RWPE1 (cell line): Measurements from ENCODE around the gene SLC2A3.
"Not testable (repeated sequence)": the region's sequence is repeated elsewhere in the genome, so short reads cannot be mapped to it uniquely, and the experiment has no call there.

Experiments used
- CTCF ChIA-PET: fragments of 350-600 bp; sonication (Branson Sonifier 250); formaldehyde crosslinking; extraction: SDS; loops from one replicate; lab custom pipeline; 2021; lab: Yijun Ruan, JAX
- POLR2A ChIA-PET: fragments of 400-600 bp; formaldehyde crosslinking; extraction: SDS; loops from one replicate; lab custom pipeline; 2020; ENCODE audit warnings: antibody characterized with exemption; ENCODE audit not compliant: low non-redundant PET; lab: Yijun Ruan, JAX
- DNase-seq: peaks from one replicate; pipeline ENCODE4 v3.0.0; 2012; ENCODE audit warnings: low spot score
- H3K27ac ChIP-seq: fragments of 450-650 bp; 2 replicates; pipeline ENCODE4 v1.5.1; 2017
- TF ChIP-seq, protein P1 (sequence below): fragments of 450-650 bp; conservative IDR thresholded peaks from 2 replicates; pipeline ENCODE4 v1.5.1; 2017; ENCODE audit warnings: low read depth, mild to moderate bottlenecking

Gene SLC2A3

DNA sequence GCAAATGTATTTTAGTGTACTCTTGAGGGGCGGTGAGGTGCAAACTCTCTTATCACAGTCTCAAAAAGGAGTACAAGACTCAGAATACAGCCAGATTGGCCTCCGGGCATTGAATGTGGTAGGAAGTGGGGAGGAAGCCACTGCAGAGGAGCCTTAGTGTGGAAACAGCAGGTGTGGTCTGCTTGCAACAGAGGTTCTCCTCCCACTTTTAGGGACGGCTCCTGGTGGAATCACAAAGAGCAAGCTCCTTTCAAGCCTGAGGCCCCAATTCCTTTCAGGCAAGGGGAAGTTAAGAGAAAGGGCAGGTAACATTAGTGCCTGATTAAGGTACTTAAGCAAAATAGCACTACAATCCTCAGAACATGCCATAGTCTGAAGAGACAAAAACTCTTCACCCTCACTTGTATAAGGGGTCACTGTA, 23.7 kb upstream of the SLC2A3 start:
- TF ChIP-seq, protein P1, sequence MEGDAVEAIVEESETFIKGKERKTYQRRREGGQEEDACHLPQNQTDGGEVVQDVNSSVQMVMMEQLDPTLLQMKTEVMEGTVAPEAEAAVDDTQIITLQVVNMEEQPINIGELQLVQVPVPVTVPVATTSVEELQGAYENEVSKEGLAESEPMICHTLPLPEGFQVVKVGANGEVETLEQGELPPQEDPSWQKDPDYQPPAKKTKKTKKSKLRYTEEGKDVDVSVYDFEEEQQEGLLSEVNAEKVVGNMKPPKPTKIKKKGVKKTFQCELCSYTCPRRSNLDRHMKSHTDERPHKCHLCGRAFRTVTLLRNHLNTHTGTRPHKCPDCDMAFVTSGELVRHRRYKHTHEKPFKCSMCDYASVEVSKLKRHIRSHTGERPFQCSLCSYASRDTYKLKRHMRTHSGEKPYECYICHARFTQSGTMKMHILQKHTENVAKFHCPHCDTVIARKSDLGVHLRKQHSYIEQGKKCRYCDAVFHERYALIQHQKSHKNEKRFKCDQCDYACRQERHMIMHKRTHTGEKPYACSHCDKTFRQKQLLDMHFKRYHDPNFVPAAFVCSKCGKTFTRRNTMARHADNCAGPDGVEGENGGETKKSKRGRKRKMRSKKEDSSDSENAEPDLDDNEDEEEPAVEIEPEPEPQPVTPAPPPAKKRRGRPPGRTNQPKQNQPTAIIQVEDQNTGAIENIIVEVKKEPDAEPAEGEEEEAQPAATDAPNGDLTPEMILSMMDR, result no peak
- H3K27ac ChIP-seq, result no peak overlapping the region
- CTCF ChIA-PET, result interaction anchor here (0.6 kb wide), 1 partner anchor 1126 kb away, joined by 3 read pairs; no protein-coding TSS in a partner anchor
- POLR2A ChIA-PET, result no interaction called here
- peak; percentile 51 for DNase-seq

DNA sequence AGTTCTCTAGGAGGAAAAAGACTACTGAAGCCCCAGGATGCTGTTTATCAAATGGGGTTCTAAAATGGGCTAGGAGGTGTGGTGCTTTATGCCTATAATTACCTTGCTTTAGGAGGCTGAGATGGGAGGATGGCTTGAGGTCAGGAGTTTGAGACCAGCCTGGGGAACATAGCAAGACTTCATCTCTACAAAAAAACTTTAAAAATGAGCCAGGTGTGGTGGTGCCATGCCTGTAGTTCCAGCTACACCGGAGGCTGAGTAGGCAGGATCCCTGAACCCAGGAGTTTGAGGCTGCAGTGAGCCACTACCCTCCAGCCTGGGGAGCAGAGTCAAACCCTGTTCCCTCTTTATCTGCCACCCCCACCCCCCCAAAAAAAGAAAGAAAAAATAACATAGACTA, 23.3 kb upstream of the SLC2A3 start:
- TF ChIP-seq, protein P1, result no peak
- no peak overlapping the region for H3K27ac ChIP-seq
- POLR2A ChIA-PET, result interaction anchor here (0.6 to 0.7 kb wide), 2 partner anchors 39 to 1344 kb away, joined by 4 to 5 read pairs; no protein-coding TSS in a partner anchor
- CTCF ChIA-PET, result no interaction called here
- DNase-seq, result no peak

DNA sequence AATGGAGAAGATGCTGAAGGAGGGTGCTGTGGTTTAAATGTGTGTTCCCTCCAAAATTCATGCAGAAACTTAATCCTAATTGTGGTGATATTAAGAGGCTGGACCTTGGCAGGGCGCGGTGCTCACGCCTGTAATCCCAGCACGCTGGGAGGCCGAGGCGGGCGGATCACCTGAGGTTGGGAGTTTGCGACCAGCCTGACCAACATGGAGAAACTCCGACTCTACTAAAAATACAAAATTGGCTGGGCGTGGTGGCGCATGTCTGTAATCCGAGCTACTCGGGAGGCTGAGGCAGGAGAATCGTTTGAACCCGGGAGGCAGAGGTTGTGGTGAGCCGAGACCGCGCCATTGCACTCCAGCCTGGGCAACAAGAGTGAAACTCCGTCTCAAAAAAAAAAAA, 18.9 kb upstream of the SLC2A3 start:
- POLR2A ChIA-PET, H3K27ac ChIP-seq, DNase-seq: not testable (repeated sequence)
- CTCF ChIA-PET, result interaction anchor here (0.6 kb wide), 1 partner anchor 22 kb away, joined by 4 read pairs; no protein-coding TSS in a partner anchor

DNA sequence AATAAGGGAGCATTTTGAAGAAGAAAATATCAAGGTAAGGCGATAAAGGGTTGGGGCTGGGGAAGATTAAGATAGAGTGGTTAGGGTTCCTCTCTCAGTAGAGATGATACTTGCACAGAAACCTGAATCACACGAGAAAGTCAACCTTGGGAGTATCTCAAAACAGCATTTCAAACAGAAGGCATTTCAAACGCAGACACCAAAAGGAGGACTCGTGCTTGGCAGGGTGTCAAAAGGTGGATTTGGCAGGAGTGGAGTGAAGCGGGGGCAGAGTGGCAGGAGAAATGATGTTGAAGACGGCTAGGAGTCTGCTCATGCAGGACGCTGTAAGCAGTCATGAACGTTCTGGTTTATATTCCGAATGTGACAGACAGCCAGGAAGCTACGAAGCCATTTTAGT, 18.4 kb upstream of the SLC2A3 start:
- DNase-seq, H3K27ac ChIP-seq, CTCF ChIA-PET, POLR2A ChIA-PET: not testable (repeated sequence)

DNA sequence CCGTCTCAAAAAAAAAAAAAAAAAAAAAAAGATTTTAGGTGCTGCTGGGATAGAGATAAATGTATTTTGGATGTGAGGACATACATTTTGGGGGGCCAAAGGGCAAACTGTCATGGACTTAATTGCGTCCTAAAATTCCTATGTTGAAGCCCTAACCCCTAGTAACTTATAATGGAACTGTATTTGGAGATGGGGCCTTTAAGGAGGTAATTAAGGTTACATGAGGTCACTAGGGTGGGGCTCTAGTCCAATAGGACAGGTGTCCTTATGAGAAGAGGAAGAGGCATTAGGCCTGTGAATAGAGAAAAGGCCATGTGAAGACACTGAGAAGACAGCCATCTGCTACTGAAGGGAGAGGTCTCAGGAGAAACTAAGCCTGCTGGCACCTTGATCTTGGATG, 17.9 kb upstream of the SLC2A3 start:
- CTCF ChIA-PET, DNase-seq, POLR2A ChIA-PET, H3K27ac ChIP-seq: not testable (repeated sequence)

DNA sequence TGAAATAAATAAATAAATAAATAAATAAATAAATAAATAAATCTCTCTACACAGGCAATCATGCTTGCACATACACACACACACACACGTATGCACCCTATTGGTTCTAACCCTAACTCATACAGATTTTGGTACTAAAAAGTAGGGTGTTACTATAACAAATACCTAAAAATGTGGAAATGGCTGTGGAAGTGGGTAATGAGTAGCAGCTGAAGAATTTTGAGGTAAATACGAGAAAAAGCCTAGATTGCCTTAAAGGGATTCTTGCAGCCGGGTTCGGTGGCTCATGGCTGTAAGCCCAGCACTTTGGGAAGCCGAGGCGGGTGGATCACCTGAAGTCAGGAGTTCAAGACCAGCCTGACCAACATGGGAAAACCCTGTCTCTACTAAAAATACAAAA, 15.7 kb upstream of the SLC2A3 start:
- ChIA-PET POLR2A (no interaction called here), CTCF (no interaction called here)
- TF ChIP-seq, protein P1, result no peak
- H3K27ac ChIP-seq, result no peak overlapping the region
- DNase-seq, result no peak

DNA sequence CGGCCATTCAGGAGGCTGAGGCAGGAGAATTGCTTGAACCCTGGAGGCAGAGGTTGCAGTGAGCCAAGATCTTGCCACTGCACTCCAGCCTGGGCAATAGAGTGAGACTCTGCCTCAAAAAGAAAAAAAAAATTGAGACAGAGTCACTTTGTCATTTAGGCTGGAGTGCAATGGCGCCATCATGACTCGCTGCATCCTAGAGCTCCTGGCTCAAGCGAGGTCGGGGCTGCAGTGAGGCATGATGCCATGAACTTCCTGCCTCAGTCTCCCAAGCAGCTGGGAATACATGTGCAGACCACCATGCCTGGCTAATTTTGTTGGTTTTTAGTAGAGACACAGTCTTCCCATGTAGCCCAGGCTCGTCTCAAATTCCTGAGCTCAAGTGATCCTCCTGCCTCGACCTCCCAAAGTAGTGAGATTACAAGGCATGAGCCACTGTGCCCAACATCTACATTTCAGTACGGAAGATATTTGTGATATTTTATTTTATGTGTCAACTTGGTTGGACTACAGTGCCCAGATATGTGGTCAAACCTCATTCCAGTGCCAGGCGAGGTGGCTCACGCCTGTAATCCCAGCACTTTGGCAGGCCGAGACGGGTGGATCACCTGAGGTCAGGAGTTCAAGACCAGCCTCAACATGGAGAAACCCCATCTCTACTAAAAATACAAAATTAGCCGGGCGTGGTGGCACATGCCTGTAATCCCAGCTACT, 14.4 kb upstream of the SLC2A3 start:
- H3K27ac ChIP-seq, POLR2A ChIA-PET, DNase-seq, CTCF ChIA-PET: not testable (repeated sequence)

DNA sequence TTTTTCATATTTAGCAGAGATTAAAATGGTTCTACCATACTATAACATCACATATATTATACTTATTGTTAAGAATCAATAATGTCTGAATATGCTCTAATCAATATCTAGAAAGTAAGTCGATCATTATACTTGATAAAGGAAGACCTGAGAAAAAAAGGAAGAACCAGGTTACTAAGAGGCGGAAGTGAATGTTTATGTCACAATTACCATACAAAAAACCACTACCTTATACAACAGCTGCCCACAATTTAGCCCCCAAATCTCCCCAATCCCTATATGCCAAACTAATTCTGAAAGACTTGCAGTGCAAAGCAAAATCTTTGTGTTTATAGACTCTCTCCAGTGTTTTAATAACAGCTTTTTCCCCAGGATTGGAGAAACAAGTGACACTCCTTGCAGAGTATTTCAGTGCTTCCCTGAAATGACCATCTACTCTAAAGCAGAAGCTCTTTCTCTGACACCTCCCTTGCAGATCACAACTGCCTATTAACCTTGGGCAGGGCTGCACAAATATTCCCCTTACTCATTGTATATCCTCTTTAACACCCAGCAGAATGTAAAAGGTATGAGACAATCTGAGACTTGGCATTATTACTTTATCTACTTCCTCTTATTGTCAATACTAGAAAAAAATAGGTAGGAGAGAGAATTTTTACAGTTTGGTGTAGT, 12.7 kb upstream of the SLC2A3 start:
- no peak overlapping the region for H3K27ac ChIP-seq
- DNase-seq, result no peak
- ChIA-PET CTCF (interaction anchor here (0.6 kb wide), 1 partner anchor 12 kb away, joined by 3 read pairs; no protein-coding TSS in a partner anchor), POLR2A (no interaction called here)
- TF ChIP-seq, protein P1, result no peak
